Daoy (cell line): ENCODE data around the gene REPS2. TPM values are rescaled to one million over a fixed set of nuclear protein-coding genes. Genes with fewer than 3 reads are reported as not detected.
"Not testable (repeated sequence)": the region's sequence is repeated elsewhere in the genome, so short reads cannot be mapped to it uniquely, and the experiment has no call there.

Experiments
- DNase-seq: peaks from one replicate; pipeline ENCODE4 v3.0.0-alpha.2; 2015; ENCODE audit warnings: low read depth
- total RNA-seq: library from RNA; depleted of rRNA; stranded (reverse); fragments of >200 nt; shearing (Covaris generic); gene quantifications from 2 replicates; pipeline ENCODE4 v1.2.3, GENCODE V29; 2014

Gene REPS2
- total RNA-seq, 1 experiment from 2014 or later, result 0.97 TPM

GRCh38 chrX:16963216-16963615 is 16.8 kb downstream of the REPS2 start:
- no peak for DNase-seq

DNA sequence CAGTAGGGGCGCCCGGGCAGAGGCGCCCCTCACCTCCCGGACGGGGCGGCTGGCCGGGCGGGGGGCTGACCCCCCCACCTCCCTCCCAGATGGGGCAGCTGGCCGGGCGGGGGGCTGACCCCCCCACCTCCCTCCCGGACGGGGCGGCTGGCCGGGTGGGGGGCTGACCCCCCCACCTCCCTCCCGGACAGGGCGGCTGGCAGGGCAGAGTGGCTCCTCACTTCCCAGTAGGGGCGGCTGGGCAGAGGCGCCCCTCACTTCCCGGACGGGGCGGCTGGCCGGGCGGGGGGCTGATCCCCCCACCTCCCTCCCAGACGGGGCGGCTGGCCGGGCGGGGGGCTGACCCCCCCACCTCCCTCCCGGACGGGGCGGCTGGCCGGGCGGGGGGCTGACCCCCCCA is 18.5 kb downstream of the REPS2 start:
- DNase-seq, result not testable (repeated sequence)

DNA sequence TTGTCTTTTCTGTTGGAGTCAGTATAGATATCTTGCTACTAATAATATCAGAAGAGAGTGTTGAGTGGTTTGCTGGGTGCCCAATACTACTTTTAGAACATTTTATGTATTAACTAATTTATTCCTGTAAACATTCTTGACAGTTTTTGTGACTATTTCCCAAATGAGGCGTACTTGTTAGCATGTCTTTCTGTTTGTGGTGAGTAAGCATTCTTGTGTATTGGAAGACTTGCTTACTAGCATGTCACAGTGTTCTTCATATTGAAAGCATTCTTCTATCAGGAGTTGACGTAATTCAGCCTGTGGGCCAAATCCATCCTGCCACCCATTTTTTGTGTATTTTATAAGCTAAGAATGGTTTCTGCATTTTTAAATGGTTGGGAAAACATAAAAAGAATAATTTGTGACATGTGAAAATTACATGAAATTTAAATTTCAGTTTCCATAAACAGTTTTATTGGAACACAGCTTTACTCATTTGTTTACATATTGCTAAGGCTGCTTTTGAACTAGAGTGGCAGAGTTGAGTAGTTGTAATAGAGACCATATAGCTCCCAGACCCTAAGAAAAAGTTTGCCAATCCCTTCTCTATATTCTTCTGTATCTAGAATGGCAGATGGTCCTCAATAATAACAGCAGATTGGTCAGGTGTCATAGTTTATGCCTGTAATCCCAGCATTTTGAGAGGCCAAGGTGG is 20.4 kb downstream of the REPS2 start:
- DNase-seq, result no peak

DNA sequence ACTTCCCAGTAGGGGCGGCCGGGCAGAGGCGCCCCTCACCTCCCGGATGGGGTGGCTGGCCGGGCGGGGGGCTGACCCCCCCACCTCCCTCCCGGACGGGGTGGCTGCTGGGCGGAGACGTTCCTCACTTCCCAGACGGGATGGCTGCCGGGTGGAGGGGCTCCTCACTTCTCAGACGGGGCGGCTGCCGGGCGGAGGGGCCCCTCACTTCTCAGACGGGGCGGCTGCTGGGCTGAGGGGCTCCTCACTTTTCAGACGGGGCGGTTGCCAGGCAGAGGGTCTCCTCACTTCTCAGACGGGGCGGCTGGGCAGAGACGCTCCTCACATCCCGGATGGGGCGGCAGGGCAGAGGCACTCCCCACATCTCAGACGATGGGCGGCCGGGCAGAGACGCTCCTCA is 22.3 kb downstream of the REPS2 start:
- not testable (repeated sequence) for DNase-seq

- peak; percentile 16 for DNase-seq
Measured at GRCh38 chrX:16970977-16971376, 24.5 kb downstream of the REPS2 start.

DNA sequence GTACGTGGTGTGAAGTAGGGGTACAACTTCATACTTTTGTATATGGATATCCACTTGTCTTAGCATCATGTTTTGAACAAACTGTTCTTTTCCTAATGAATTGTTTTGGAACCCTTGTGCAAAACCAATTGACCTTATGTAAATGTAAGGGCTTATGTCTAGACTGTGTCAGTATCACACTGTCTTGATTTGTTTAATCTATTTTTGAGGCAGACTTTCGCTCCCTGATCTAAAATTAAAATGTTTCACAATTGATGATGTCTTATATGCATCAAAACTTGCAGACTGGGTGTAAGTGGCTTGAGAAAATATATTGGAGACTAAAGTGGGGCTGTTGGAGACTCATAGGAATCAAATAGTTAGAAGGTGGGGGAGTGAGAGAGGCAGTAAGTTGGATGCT is 25.2 kb downstream of the REPS2 start:
- DNase-seq, result no peak

DNA sequence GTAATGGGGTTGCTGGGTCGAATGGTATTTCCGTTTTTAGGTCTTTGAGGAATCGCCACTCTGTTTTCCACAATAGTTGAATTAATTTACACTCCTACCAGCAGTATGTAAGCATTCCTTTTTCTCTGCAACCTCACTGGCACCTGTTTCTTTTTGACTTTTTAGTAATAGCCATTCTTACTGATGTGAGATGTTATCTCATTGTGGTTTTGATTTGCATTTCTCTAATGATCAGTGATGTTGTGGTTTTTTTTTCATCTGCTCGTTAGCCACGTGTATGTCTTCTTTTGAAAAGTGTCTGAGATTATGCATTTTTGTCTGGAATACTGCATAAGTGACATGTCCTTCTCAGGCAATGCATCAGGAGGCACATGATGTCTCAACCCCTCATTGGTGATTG is 28.8 kb downstream of the REPS2 start:
- no peak for DNase-seq

GRCh38 chrX:16977771-16978170 is 31.3 kb downstream of the REPS2 start:
- no peak for DNase-seq

GRCh38 chrX:16978193-16978984 is 31.9 kb downstream of the REPS2 start:
- DNase-seq, result no peak

- DNase-seq, result no peak
Measured at GRCh38 chrX:16979226-16979625, 32.8 kb downstream of the REPS2 start.

DNA sequence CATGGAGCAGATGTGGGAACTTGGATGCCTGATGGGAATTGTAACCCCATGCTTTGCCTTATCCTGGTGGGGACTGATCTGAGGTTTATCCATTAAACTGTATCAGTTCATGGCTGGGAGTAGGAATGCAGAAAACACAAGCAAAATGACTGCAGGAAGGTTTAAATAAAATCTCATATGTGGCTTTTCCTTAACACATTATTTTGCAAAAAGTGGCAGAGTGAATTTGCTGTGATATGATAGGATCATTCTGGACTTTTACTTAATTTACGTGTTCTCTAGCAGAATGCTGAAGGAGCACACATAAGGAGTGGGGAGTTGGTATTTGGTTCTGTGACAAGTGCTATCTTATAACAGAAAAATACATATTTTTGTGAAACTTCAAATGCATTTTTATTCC is 34.8 kb downstream of the REPS2 start:
- no peak for DNase-seq

DNA sequence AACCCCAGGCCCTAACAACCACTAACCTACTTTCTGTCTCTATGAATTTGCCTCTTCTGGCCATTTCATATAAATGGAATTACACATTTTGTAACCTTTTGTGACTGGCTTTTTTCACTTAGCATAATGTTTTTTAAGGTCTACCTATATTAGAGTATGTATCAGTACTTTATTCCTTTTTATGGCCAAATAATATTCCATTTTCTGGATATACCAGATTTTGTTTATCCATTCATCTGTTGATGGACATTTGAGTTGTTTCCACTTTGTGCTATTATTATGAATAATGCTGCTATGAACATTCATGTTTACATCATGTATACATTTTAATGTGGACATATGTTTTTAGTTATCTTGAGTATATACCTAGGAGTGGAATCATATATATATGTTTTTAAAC is 35.5 kb downstream of the REPS2 start:
- no peak for DNase-seq

GRCh38 chrX:16983051-16983450 is 36.6 kb downstream of the REPS2 start:
- no peak for DNase-seq

DNA sequence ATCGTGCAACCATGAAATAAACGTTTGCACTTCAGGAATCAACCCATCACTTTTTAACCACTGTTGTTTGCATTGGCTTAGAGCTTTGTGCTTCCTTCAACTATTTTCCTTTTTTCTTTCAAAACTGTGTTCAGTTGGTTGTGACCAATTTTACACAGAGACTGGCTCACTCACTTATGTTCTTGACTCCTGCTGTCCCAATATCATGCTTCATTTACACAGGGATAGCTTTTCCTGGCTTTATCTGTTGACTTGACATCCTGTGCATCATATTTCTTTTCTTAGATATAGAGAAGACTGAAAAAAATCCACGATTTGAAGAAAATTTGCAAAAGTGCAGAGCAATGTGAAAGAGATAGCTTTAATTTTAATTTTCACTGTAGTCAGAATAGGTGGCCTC is 38.8 kb downstream of the REPS2 start:
- no peak for DNase-seq

DNA sequence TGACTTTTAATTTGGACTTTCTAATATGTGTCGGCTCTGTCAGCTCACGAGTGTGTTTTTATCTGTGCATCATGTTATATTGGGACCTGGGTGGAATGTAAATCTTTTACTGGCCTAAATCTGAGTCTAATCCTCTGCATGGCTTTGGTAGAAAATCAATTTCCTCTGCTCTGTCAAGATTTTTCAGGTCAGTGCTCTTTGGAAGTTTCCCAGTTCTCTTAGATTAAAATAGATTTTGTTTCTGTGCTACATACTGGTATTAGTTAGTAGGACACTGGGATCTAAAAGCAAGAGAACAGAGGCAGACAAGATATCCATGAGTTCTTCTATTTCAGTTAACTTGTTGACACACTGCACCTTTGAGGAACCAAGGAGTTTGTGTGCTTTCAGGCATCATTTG is 39.7 kb downstream of the REPS2 start:
- no peak for DNase-seq

DNA sequence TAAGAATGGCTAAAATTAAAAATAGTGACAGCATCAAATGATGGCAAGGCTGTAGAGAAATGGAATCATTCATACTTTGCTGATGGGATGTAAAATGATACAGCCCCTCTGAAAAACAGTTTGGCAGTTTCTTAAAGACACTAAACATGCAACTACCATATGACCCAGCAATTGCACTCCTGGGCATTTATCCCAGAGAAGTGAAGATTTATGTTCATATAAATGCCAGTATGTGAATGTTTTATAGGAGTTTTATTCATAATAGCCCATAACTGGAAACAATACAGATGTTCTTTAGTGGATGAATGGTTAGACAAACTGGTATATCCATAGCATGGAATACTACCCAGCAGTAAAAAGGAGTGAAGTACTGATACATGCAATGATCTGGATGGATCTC is 43.3 kb downstream of the REPS2 start:
- DNase-seq, result no peak

DNA sequence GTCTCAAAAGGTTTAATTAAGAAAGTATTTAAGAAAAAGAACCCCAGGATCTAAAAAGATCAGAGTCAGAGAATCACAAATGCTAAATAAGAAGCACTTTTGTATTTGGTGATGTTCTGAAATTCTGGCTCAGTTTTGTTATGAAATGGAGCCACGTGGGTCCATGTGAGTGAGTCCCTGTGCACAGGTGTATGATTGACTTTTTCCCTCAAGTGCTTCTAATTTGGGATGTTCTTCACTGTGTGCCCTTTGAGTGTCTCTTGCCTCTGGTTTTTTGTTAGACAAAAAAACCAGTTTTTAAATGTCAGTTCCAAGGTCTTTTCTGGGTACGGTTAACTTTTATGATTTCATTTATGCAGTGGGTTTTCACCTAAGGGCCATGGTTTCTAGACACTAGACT is 44.4 kb downstream of the REPS2 start:
- DNase-seq, result no peak

DNA sequence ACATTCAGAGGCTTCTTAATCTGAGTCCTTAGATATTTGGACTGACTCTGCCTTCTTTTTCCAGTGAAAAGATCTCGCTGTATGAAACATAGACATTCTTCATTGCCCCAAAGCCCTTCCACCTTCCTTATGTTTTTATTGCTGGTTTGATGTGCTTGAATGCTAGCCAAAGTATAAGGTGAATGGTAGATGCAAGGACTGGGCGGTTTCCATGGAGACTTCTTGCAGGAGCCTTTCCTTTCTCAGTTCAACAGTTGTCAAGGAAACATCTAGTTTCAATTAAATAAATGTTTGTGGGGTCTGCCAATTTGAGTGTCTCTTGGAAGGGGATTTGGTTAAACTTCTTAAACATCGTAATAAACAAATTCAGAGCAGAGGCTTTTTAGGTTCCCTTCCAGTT is 46.0 kb downstream of the REPS2 start:
- DNase-seq, result no peak

DNA sequence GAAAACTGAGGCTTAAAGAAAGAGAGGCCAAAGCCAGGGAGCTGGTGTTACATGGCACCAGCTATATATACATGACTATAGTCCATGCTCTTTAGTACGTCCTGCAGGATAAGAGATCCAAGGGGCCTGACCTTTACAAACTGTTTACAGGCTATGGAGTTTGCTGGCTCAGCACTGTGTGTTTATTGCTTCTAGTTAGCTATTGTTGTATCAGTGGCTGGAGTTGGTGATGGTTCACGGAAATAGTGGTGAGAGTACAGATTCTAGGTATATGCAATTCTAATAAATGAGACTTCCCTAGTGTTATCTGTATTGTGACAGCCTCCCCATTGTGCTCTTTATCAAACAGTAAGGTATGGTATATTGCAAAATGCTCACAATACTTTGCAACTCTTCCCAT is 46.5 kb downstream of the REPS2 start:
- no peak for DNase-seq

DNA sequence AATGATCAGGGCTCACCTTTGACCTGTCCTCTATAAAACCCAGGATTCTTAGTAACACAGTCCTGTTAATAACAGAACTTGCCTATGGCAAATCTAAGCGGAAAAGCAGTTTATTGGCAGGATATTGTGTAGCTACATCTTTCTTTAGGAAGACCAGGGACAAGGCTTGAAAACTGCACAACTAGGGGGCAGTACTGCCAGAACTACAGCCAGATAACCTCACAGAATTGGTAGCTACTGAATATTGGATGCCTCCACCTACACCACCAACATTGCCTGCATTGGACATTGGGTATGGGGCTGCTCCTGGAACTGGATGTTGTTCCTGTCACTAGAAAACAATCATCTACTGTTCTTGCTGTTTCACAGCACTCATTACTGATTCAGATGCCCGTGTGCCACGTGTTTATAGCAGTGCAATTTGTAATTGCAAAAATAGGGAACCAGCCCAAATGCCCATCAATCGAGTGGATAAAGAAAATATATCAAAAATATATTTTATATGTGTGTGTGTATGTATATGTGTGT is 47.4 kb downstream of the REPS2 start:
- DNase-seq, result peak; percentile 2

GRCh38 chrX:16994736-16995135 is 48.3 kb downstream of the REPS2 start:
- DNase-seq, result no peak

DNA sequence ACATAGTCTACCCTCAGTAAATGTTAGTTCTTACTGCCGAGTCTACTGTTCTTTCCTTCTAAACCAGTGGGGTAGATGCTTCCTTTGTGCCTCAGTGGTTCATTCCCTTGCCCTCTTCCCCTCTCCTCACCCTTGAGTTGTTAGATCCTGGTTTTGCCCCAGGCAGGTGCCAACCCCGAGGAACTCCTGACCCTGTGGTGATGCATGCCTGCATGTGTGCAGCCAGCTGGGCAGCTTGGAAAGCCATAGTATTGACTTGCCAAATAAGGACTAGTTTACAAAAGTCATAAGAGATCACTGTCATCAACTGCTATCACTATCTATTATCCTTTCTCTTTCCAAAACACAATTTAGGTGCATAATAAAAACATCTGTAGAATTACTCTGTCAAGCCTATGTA is 50.9 kb downstream of the REPS2 start:
- no peak for DNase-seq

DNA sequence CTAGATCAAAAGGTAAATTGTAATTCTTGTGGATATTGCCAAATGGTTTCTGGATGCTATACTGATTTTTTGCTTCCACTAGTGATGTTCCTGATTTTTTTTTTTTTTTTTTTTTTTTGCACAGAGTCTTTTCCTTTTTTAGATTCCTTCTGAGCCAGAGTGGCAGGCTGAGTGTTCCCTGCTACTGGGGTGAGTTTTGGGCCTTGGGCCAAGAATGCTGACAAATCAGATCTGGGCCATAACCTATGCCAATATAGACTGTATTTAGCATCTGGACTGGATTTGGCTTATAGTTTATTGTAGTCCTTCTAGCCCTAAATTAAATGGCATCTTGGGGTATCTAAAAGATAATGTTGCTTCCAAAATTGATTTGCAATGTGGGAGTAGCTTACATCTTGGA is 52.8 kb downstream of the REPS2 start:
- DNase-seq, result no peak
